HCT116 (cell line): Measurements from ENCODE around the gene DPP6. TPM values are rescaled to one million over a fixed set of nuclear protein-coding genes. Genes with fewer than 3 reads are reported as not detected.

Experiments
- ATAC-seq: fragments of 200-7000 bp; cut with Tn5 transposase; 2 replicates; pipeline ENCODE4 v1.9.1; 2020; ENCODE audit warnings: mild to moderate bottlenecking, moderate library complexity
- BruUV-seq: library from RNA; stranded (reverse); fragments of 400-500 nt; replicated peaks from 2 replicates; lab custom pipeline; 2021; lab: Mats Ljungman, UMichigan
- CTCF ChIA-PET: fragments of 300-600 bp; sonication (Branson Sonifier 250); formaldehyde crosslinking; loops from one replicate; lab custom pipeline; 2021; ENCODE audit warnings: antibody characterized with exemption; lab: Charles Lee
- POLR2A ChIA-PET: fragments of 300-600, 350-600 bp; sonication (Branson Sonifier 250); formaldehyde crosslinking; loops from one replicate; lab custom pipeline; 2021; ENCODE audit warnings: antibody characterized with exemption; lab: Charles Lee
- RAD21 ChIA-PET, 2 experiments: fragments of 300-600 bp; sonication (Branson Sonifier 250); formaldehyde crosslinking; loops; one replicate each; lab custom pipeline; 2023; ENCODE audit warnings: low total read pairs in 2 of 2; ENCODE audit not compliant: uncharacterized antibody in 2 of 2, unreplicated experiment in 2 of 2, low non-redundant PET in 1 of 2; lab: Charles Lee
- DNase-seq: peaks from one replicate; pipeline ENCODE4 v3.0.0-alpha.2; 2010; ENCODE audit warnings: low read depth, low spot score
- H2AFZ ChIP-seq: fragments of 200-600 bp; shearing (Covaris generic), sonication (generic); 2 replicates; pipeline ENCODE4 v1.6.1; 2017; ENCODE audit warnings: low read depth, mixed run types, mixed read lengths, antibody characterized with exemption, low read length; ENCODE audit not compliant: poor library complexity, severe bottlenecking
- H3K27ac ChIP-seq: 2 replicates; pipeline ENCODE4 v1.5.1; 2012; ENCODE audit warnings: low read depth, low read length
- H3K27me3 ChIP-seq: fragments of 200-600 bp; sonication (generic); 2 replicates; pipeline ENCODE4 v1.6.1; 2016; ENCODE audit warnings: mixed run types, low read length, mixed read lengths; ENCODE audit not compliant: insufficient read depth
- H3K36me3 ChIP-seq, 2 experiments: fragments of 200-500 bp in 1 of 2; fragments of 200-600 bp in 1 of 2; sonication (Bioruptor generic) in 1 of 2; sonication (generic) in 1 of 2; 2 replicates each; pipeline versions ENCODE4 v1.5.1 to v1.6.1; 2014 to 2016; ENCODE audit warnings: low read length in 2 of 2, inconsistent platforms in 1 of 2, mixed read lengths in 1 of 2, mixed run types in 1 of 2; ENCODE audit not compliant: insufficient read depth in 2 of 2, control insufficient read depth in 1 of 2
- H3K4me1 ChIP-seq, 2 experiments: fragments of 200-600 bp in 1 of 2; sonication (generic) in 1 of 2; 2 replicates each; pipeline versions ENCODE4 v1.5.1 to v1.6.1; 2012 to 2017; ENCODE audit warnings: low read length in 2 of 2, inconsistent platforms in 1 of 2, mild to moderate bottlenecking in 1 of 2, mixed read lengths in 1 of 2, mixed run types in 1 of 2, moderate library complexity in 1 of 2; ENCODE audit not compliant: insufficient read depth in 2 of 2, control insufficient read depth in 1 of 2
- H3K4me2 ChIP-seq: fragments of 200-600 bp; sonication (generic); 2 replicates; pipeline ENCODE4 v1.6.1; 2017; ENCODE audit warnings: mixed run types, low read length, mixed read lengths
- H3K4me3 ChIP-seq, 2 experiments: fragments of 200-600 bp in 1 of 2; sonication (generic) in 1 of 2; replicated peaks in 1 of 2; 2 replicates each; pipeline ENCODE4 v1.5.1; 2011 to 2016; ENCODE audit warnings: low read length in 2 of 2, control low read depth in 1 of 2, low read depth in 1 of 2, mild to moderate bottlenecking in 1 of 2, mixed read lengths in 1 of 2, mixed run types in 1 of 2
- H3K79me2 ChIP-seq: fragments of 200-600 bp; sonication (generic); 2 replicates; pipeline ENCODE4 v1.6.1; 2017; ENCODE audit warnings: mild to moderate bottlenecking, mixed run types, low read length, moderate library complexity, mixed read lengths; ENCODE audit not compliant: insufficient read depth
- H3K9ac ChIP-seq: fragments of 200-600 bp; sonication (generic); 2 replicates; pipeline ENCODE4 v1.6.1; 2016; ENCODE audit warnings: low read length, mixed read lengths
- H3K9me2 ChIP-seq: fragments of 200-600 bp; sonication (generic), shearing (Covaris generic); 2 replicates; pipeline ENCODE4 v1.6.1; 2017; ENCODE audit warnings: mixed run types, mild to moderate bottlenecking, moderate library complexity; ENCODE audit not compliant: insufficient read depth
- H3K9me3 ChIP-seq, 2 experiments: fragments of 200-500 bp in 1 of 2; fragments of 200-600 bp in 1 of 2; sonication (Bioruptor generic) in 1 of 2; sonication (generic) in 1 of 2; 2 replicates each; pipeline ENCODE4 v1.6.1; 2014 to 2017; ENCODE audit warnings: low read length in 2 of 2, mixed read lengths in 2 of 2, inconsistent platforms in 1 of 2, low read depth in 1 of 2, mild to moderate bottlenecking in 1 of 2, mixed run types in 1 of 2, moderate library complexity in 1 of 2; ENCODE audit not compliant: control insufficient read depth in 1 of 2, insufficient read depth in 1 of 2
- H4K20me1 ChIP-seq: fragments of 200-600 bp; sonication (generic), shearing (Covaris generic); 2 replicates; pipeline ENCODE4 v1.6.1; 2017; ENCODE audit warnings: mixed run types, mild to moderate bottlenecking, moderate library complexity; ENCODE audit not compliant: insufficient read depth
- CEBPB ChIP-seq: IDR thresholded peaks from 2 replicates; pipeline ENCODE4 v1.6.1; 2012; ENCODE audit warnings: low read depth
- ELF1 ChIP-seq: IDR thresholded peaks from 2 replicates; pipeline ENCODE4 v1.6.1; 2012; ENCODE audit warnings: low read depth, borderline replicate concordance
- EZH2 ChIP-seq: fragments of 200-600 bp; sonication (generic); IDR thresholded peaks from 2 replicates; pipeline ENCODE4 v1.6.1; 2017; ENCODE audit warnings: antibody characterized with exemption, mixed run types
- EZH2phosphoT487 ChIP-seq: fragments of 200-600 bp; IDR thresholded peaks from 2 replicates; pipeline ENCODE4 v1.6.1; 2018; ENCODE audit warnings: antibody characterized with exemption, borderline replicate concordance
- POLR2A ChIP-seq: IDR thresholded peaks from 2 replicates; pipeline ENCODE4 v1.7.0; 2011; ENCODE audit warnings: borderline replicate concordance; ENCODE audit not compliant: insufficient read depth, insufficient read length; ENCODE audit errors: extremely low read depth
- POLR2AphosphoS5 ChIP-seq: IDR thresholded peaks from 2 replicates; pipeline ENCODE4 v1.6.1; 2011; ENCODE audit warnings: mild to moderate bottlenecking, low read depth, low read length, moderate library complexity
- SIN3A ChIP-seq: IDR thresholded peaks from 2 replicates; pipeline ENCODE4 v1.6.1; 2012; ENCODE audit warnings: low read depth
- SP1 ChIP-seq: IDR thresholded peaks from 2 replicates; pipeline ENCODE4 v1.6.1; 2012; ENCODE audit warnings: low read depth
- TCF7L2 ChIP-seq: IDR thresholded peaks from 2 replicates; pipeline ENCODE4 v1.7.0; 2011; ENCODE audit warnings: borderline replicate concordance, inconsistent platforms; ENCODE audit not compliant: insufficient read depth, insufficient read length; ENCODE audit errors: extremely low read depth
- YY1 ChIP-seq: IDR thresholded peaks from 2 replicates; pipeline ENCODE4 v1.6.1; 2011; ENCODE audit warnings: low read length, low read depth, moderate library complexity, mild to moderate bottlenecking; ENCODE audit not compliant: insufficient replicate concordance; ENCODE audit errors: extremely low read depth
- ZFX ChIP-seq: fragments of 450-650 bp; IDR thresholded peaks from 2 replicates; pipeline ENCODE4 v1.6.1; 2017
- ZNF274 ChIP-seq: fragments of 200-500 bp; sonication (Bioruptor generic); IDR thresholded peaks from 2 replicates; pipeline ENCODE4 v1.6.1; 2014; ENCODE audit warnings: mild to moderate bottlenecking, low read depth, low read length, inconsistent platforms
- intact Hi-C: fragments of 100-400 bp; cut with micrococcal nuclease; formaldehyde crosslinking; loops from 2 replicates; pipeline ENCODE4 v1.10.0; 2022
- total RNA-seq: library from RNA; stranded (reverse); gene quantifications from one replicate; pipeline ENCODE4 v1.2.1, GENCODE V29; 2021; ENCODE audit not compliant: unreplicated experiment
- TF ChIP-seq, protein P1 (sequence below): IDR thresholded peaks from 2 replicates; pipeline ENCODE4 v1.6.1; 2011; ENCODE audit warnings: mild to moderate bottlenecking, low read length, moderate library complexity; ENCODE audit not compliant: insufficient replicate concordance; ENCODE audit errors: extremely low read depth

DPP6 gene
- total RNA-seq, 1 experiment from 2014 or later, result not detected

DNA sequence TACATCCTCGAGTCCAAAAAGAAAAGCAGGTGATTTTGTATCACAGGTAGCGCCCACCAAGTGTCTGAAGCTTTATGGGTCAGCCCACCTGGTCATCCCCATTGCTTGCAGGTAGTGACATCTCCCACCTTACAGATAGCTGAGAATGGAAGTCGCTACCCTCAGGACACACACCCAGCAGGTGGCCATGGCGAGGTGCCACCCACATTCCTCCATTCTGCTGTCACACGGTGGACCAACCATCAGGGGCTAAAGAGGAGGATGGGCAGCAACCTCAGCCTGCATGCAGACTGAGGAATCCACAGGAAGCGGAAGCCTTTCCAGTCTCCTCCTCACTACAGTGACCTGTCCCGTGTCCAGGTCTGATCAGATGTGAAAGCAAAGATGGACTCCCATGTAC is 787.9 kb downstream of the DPP6 start:
- no peaks in the 10 kb centered on the region for H4K20me1 ChIP-seq
- CTCF ChIA-PET, result no interaction called here
- no peak overlapping the region for H3K4me2 ChIP-seq
- no peaks in the 10 kb centered on the region for H3K9me2 ChIP-seq
- H3K4me3 ChIP-seq, result no peak overlapping the region
- TF ChIP-seq SIN3A, result no peak
- no peak for TF ChIP-seq SP1
- TF ChIP-seq, protein P1, sequence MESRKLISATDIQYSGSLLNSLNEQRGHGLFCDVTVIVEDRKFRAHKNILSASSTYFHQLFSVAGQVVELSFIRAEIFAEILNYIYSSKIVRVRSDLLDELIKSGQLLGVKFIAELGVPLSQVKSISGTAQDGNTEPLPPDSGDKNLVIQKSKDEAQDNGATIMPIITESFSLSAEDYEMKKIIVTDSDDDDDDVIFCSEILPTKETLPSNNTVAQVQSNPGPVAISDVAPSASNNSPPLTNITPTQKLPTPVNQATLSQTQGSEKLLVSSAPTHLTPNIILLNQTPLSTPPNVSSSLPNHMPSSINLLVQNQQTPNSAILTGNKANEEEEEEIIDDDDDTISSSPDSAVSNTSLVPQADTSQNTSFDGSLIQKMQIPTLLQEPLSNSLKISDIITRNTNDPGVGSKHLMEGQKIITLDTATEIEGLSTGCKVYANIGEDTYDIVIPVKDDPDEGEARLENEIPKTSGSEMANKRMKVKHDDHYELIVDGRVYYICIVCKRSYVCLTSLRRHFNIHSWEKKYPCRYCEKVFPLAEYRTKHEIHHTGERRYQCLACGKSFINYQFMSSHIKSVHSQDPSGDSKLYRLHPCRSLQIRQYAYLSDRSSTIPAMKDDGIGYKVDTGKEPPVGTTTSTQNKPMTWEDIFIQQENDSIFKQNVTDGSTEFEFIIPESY, result no peak
- TF ChIP-seq ZNF274, result no peak
- no peak for TF ChIP-seq EZH2phosphoT487
- TF ChIP-seq ZFX, result no peak
- no peak for TF ChIP-seq POLR2AphosphoS5
- TF ChIP-seq ELF1, result no peak
- no peak for TF ChIP-seq CEBPB
- TF ChIP-seq, all 23 proteins: peak for 0
- Histone ChIP-seq H3K4me1 (no peaks in the 10 kb centered on the region), H3K79me2 (no peaks in the 10 kb centered on the region), H3K9me3 (no peaks in the 10 kb centered on the region), H3K9ac (no peak overlapping the region), H3K36me3 (no peaks in the 10 kb centered on the region), H3K27ac (no peak overlapping the region), H3K27me3 (peaks cover 19% of the 10 kb centered on the region), H2AFZ (no peak overlapping the region)
- RAD21 ChIA-PET, result no interaction called here
- no peak for ATAC-seq
- no peak for DNase-seq
- POLR2A ChIA-PET, result no interaction called here
- intact Hi-C loops, result no loop called here
- BruUV-seq, result no TSS peak

DNA sequence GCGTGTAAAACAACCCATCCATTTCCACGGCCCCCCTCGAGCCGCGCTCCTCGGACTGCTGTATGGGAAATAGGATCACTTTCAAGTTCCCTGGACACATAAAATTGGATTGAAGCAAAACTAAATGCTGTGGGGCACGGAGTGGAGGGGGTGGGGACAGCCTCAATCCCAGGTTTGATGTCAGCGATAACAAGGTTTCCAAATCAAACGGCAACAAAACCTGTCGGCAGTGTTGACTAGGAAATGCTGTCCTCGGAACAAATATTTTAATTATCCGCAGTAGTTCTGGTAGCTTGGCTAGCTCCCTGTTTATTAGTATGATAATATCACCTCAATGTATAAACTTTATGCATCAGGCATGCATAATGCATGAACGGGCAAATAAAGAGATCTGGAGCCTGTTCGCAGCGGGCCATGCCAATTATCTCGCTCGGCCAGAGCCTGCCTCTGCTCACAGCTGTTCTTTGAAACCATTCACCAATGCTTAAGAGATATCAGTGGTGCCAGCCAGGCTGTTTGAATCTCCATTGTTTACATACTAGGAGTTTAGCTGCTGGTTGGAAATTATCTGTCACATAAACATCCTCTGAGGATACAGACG is 789.6 kb downstream of the DPP6 start:
- intact Hi-C loops, result no loop called here
- ATAC-seq (no peak), DNase-seq (no peak)
- Histone ChIP-seq H3K9me3 (no peaks in the 10 kb centered on the region), H3K4me2 (no peak overlapping the region), H3K79me2 (no peaks in the 10 kb centered on the region), H3K27ac (no peak overlapping the region), H3K27me3 (peaks cover 19% of the 10 kb centered on the region), H3K4me1 (no peaks in the 10 kb centered on the region), H3K9me2 (no peaks in the 10 kb centered on the region), H4K20me1 (no peaks in the 10 kb centered on the region), H3K9ac (no peak overlapping the region), H2AFZ (no peak overlapping the region), H3K4me3 (no peak overlapping the region), H3K36me3 (no peaks in the 10 kb centered on the region)
- CTCF ChIA-PET, result no interaction called here
- BruUV-seq, result no TSS peak
- TF ChIP-seq TCF7L2 (no peak), EZH2 (no peak), ZFX (no peak), YY1 (no peak), EZH2phosphoT487 (no peak), POLR2A (no peak)
- TF ChIP-seq, all 23 proteins: peak for 0
- ChIA-PET RAD21 (no interaction called here), POLR2A (no interaction called here)
